GM20000 (cell line): ENCODE results near the gene TFG.

Experiments
- DNase-seq: peaks from one replicate; pipeline ENCODE4 v3.0.0; 2012; ENCODE audit warnings: low spot score
- CTCF ChIP-seq: IDR thresholded peaks from 2 replicates; pipeline ENCODE4 v1.5.1; 2012; ENCODE audit warnings: mild to moderate bottlenecking, control low read depth; ENCODE audit errors: extremely low read depth, missing control alignments

TFG gene

GRCh38 chr3:100745617-100746016, 36.3 kb downstream of the TFG start:
- TF ChIP-seq CTCF, result no peak
- no peak for DNase-seq

- TF ChIP-seq CTCF, result no peak
- DNase-seq, result no peak
Measured at GRCh38 chr3:100746092-100746491, 36.8 kb downstream of the TFG start.

- no peak for DNase-seq
- TF ChIP-seq CTCF, result no peak
Measured at GRCh38 chr3:100748220-100748619, 38.9 kb downstream of the TFG start.

GRCh38 chr3:100748967-100749366, 39.7 kb downstream of the TFG start:
- DNase-seq, result no peak
- TF ChIP-seq CTCF, result no peak

- no peak for TF ChIP-seq CTCF
- no peak for DNase-seq
Measured at GRCh38 chr3:100753846-100754245, 44.6 kb downstream of the TFG start.

GRCh38 chr3:100754563-100755334, 45.5 kb downstream of the TFG start:
- no peak for DNase-seq
- no peak for TF ChIP-seq CTCF

GRCh38 chr3:100756441-100756840, 47.1 kb downstream of the TFG start:
- no peak for DNase-seq
- TF ChIP-seq CTCF, result no peak
